Mesendoderm (in vitro differentiated cells): Measurements from ENCODE around the gene PLEKHN1.

Source experiments
- DNase-seq: peaks from one replicate; pipeline ENCODE4 v3.0.0; 2013
- H2AK5ac ChIP-seq: 2 replicates; pipeline ENCODE4 v1.6.1; 2013; ENCODE audit warnings: low read length, inconsistent platforms
- H2BK120ac ChIP-seq: 2 replicates; pipeline ENCODE4 v1.6.1; 2013; ENCODE audit warnings: low read depth, mild to moderate bottlenecking, low read length, moderate library complexity, mixed read lengths
- H2BK15ac ChIP-seq: replicated peaks from 2 replicates; pipeline ENCODE4 v1.6.1; 2013; ENCODE audit warnings: low read depth, mild to moderate bottlenecking, moderate library complexity
- H2BK5ac ChIP-seq: 2 replicates; pipeline ENCODE4 v1.6.1; 2013; ENCODE audit warnings: low read length, inconsistent platforms
- H3K18ac ChIP-seq: 2 replicates; pipeline ENCODE4 v1.6.1; 2013; ENCODE audit warnings: mild to moderate bottlenecking, low read length, mixed read lengths
- H3K23ac ChIP-seq: one replicate; pipeline ENCODE4 v1.6.1; 2013; ENCODE audit warnings: low read length
- H3K27ac ChIP-seq: 2 replicates; pipeline ENCODE4 v1.5.1; 2013; ENCODE audit warnings: low read depth, mild to moderate bottlenecking, inconsistent platforms, low read length, moderate library complexity
- H3K27me3 ChIP-seq: 2 replicates; pipeline ENCODE4 v1.6.1; 2013; ENCODE audit warnings: low read length, control low read depth, mild to moderate bottlenecking, inconsistent platforms; ENCODE audit not compliant: insufficient read depth, poor library complexity
- H3K36me3 ChIP-seq: 2 replicates; pipeline ENCODE4 v1.6.1; 2013; ENCODE audit warnings: low read length, inconsistent platforms; ENCODE audit not compliant: control insufficient read depth, insufficient read depth
- H3K4ac ChIP-seq: one replicate; pipeline ENCODE4 v1.6.1; 2013; ENCODE audit warnings: low read depth, mild to moderate bottlenecking, low read length, moderate library complexity
- H3K4me1 ChIP-seq: 2 replicates; pipeline ENCODE4 v1.6.1; 2013; ENCODE audit warnings: low read depth, low read length, inconsistent platforms; ENCODE audit not compliant: control insufficient read depth
- H3K4me2 ChIP-seq: 2 replicates; pipeline ENCODE4 v1.6.1; 2013; ENCODE audit warnings: low read length
- H3K4me3 ChIP-seq: 2 replicates; pipeline ENCODE4 v1.5.1; 2013; ENCODE audit warnings: mild to moderate bottlenecking, low read length
- H3K56ac ChIP-seq: one replicate; pipeline ENCODE4 v1.6.1; 2013; ENCODE audit warnings: low read length
- H3K79me1 ChIP-seq: 2 replicates; pipeline ENCODE4 v1.6.1; 2013; ENCODE audit warnings: low read length, inconsistent platforms
- H3K79me2 ChIP-seq: 2 replicates; pipeline ENCODE4 v1.6.1; 2013; ENCODE audit warnings: mild to moderate bottlenecking, low read length; ENCODE audit not compliant: control insufficient read depth, insufficient read depth
- H3K9ac ChIP-seq: 2 replicates; pipeline ENCODE4 v1.6.1; 2013; ENCODE audit warnings: low read length, inconsistent platforms
- H4K5ac ChIP-seq: one replicate; pipeline ENCODE4 v1.6.1; 2013; ENCODE audit warnings: low read length
- H4K8ac ChIP-seq: one replicate; pipeline ENCODE4 v1.6.1; 2013; ENCODE audit warnings: low read depth, mild to moderate bottlenecking, control low read depth, low read length, moderate library complexity
- WGBS: extraction: QIAGEN DNeasy Blood & Tissue Kit; methylation state at CpG from one replicate; pipeline ENCODE4 v1.1.7; 2013; ENCODE audit warnings: low lambda C conversion rate, missing lambda C conversion rate; ENCODE audit not compliant: insufficient coverage; ENCODE audit errors: extremely low coverage; 5-methylcytosine and 5-hydroxymethylcytosine counted together

Gene PLEKHN1

GRCh38 chr1:965526-966134, 652 bp upstream of the PLEKHN1 start:
- no peak for DNase-seq
- Histone ChIP-seq H3K56ac (peak overlapping the region; percentile 2), H2BK15ac (no peak overlapping the region), H3K36me3 (no peaks in the 10 kb centered on the region), H3K4ac (no peak overlapping the region), H2BK5ac (no peak overlapping the region), H3K27me3 (no peaks in the 10 kb centered on the region), H3K4me1 (no peaks in the 10 kb centered on the region), H3K79me1 (no peaks in the 10 kb centered on the region), H3K9ac (peak overlapping the region; percentile 27), H2AK5ac (no peak overlapping the region), H3K23ac (no peak overlapping the region), H3K79me2 (no peaks in the 10 kb centered on the region), H3K18ac (no peak overlapping the region), H3K27ac (no peak overlapping the region), H4K5ac (no peak overlapping the region), H2BK120ac (no peak overlapping the region), H3K4me3 (no peak overlapping the region), H3K4me2 (no peak overlapping the region), H4K8ac (no peak overlapping the region)
- no CpG with 5 or more reads among the region's 26 CpGs for WGBS

GRCh38 chr1:966704-967300, 520 bp downstream of the PLEKHN1 start:
- DNase-seq: peak; percentile 69
- H2BK120ac ChIP-seq: no peak overlapping the region
- no peak overlapping the region for H3K18ac ChIP-seq
- H3K4ac ChIP-seq: no peak overlapping the region
- no peaks in the 10 kb centered on the region for H3K79me1 ChIP-seq
- no peaks in the 10 kb centered on the region for H3K36me3 ChIP-seq
- no peak overlapping the region for H3K27ac ChIP-seq
- no peak overlapping the region for H2AK5ac ChIP-seq
- H3K79me2 ChIP-seq: no peaks in the 10 kb centered on the region
- peak overlapping the region; percentile 79 for H3K4me2 ChIP-seq
- H3K23ac ChIP-seq: no peak overlapping the region
- no peak overlapping the region for H2BK5ac ChIP-seq
- no CpG with 5 or more reads among the region's 60 CpGs for WGBS
- no peaks in the 10 kb centered on the region for H3K27me3 ChIP-seq
- peak overlapping the region; percentile 30 for H3K4me3 ChIP-seq
- H3K4me1 ChIP-seq: no peaks in the 10 kb centered on the region
- peak overlapping the region; percentile 94 for H3K56ac ChIP-seq
- H3K9ac ChIP-seq: peak overlapping the region; percentile 81
- H4K8ac ChIP-seq: no peak overlapping the region
- no peak overlapping the region for H4K5ac ChIP-seq
- H2BK15ac ChIP-seq: no peak overlapping the region

GRCh38 chr1:967466-968343, 1.4 kb downstream of the PLEKHN1 start:
- no peak overlapping the region for H3K23ac ChIP-seq
- no peak overlapping the region for H3K27ac ChIP-seq
- H3K9ac ChIP-seq: no peak overlapping the region
- no peaks in the 10 kb centered on the region for H3K79me1 ChIP-seq
- no CpG with 5 or more reads among the region's 23 CpGs for WGBS
- no peaks in the 10 kb centered on the region for H3K27me3 ChIP-seq
- no peak overlapping the region for H3K4me2 ChIP-seq
- H3K56ac ChIP-seq: peak overlapping the region; percentile 62
- H2BK15ac ChIP-seq: no peak overlapping the region
- no peaks in the 10 kb centered on the region for H3K36me3 ChIP-seq
- H2BK5ac ChIP-seq: no peak overlapping the region
- no peaks in the 10 kb centered on the region for H3K4me1 ChIP-seq
- H2AK5ac ChIP-seq: no peak overlapping the region
- H4K8ac ChIP-seq: no peak overlapping the region
- no peak overlapping the region for H3K4me3 ChIP-seq
- H4K5ac ChIP-seq: no peak overlapping the region
- DNase-seq: no peak
- H3K79me2 ChIP-seq: no peaks in the 10 kb centered on the region
- H3K4ac ChIP-seq: no peak overlapping the region
- H2BK120ac ChIP-seq: no peak overlapping the region
- no peak overlapping the region for H3K18ac ChIP-seq

- H3K27ac ChIP-seq: no peak overlapping the region
- H3K56ac ChIP-seq: no peak overlapping the region
- H4K5ac ChIP-seq: no peak overlapping the region
- H3K79me1 ChIP-seq: no peaks in the 10 kb centered on the region
- H2BK120ac ChIP-seq: no peak overlapping the region
- H2BK15ac ChIP-seq: no peak overlapping the region
- no peak overlapping the region for H4K8ac ChIP-seq
- no CpG with 5 or more reads among the region's 15 CpGs for WGBS
- H3K4me1 ChIP-seq: no peaks in the 10 kb centered on the region
- H2BK5ac ChIP-seq: no peak overlapping the region
- H3K4me2 ChIP-seq: no peak overlapping the region
- H3K27me3 ChIP-seq: no peaks in the 10 kb centered on the region
- H3K9ac ChIP-seq: no peak overlapping the region
- no peak overlapping the region for H3K4ac ChIP-seq
- no peak overlapping the region for H3K18ac ChIP-seq
- no peak overlapping the region for H2AK5ac ChIP-seq
- no peak for DNase-seq
- no peaks in the 10 kb centered on the region for H3K79me2 ChIP-seq
- H3K36me3 ChIP-seq: no peaks in the 10 kb centered on the region
- no peak overlapping the region for H3K4me3 ChIP-seq
- H3K23ac ChIP-seq: no peak overlapping the region
These were observed 3.1 kb downstream of the PLEKHN1 start for GRCh38 chr1:969260-969855.

- no peaks in the 10 kb centered on the region for H3K79me2 ChIP-seq
- WGBS: no CpG with 5 or more reads among the region's 33 CpGs
These were observed 4.1 kb downstream of the PLEKHN1 start for GRCh38 chr1:970242-970972.

More at GRCh38 chr1:970242-970972, 4.1 kb downstream of the PLEKHN1 start:
- Histone ChIP-seq H3K23ac (no peak overlapping the region), H3K4me3 (no peak overlapping the region), H4K5ac (no peak overlapping the region), H3K9ac (no peak overlapping the region), H2BK5ac (no peak overlapping the region), H2BK120ac (no peak overlapping the region), H3K27ac (no peak overlapping the region), H3K4me2 (no peak overlapping the region), H2BK15ac (no peak overlapping the region), H4K8ac (no peak overlapping the region), H3K27me3 (no peaks in the 10 kb centered on the region), H2AK5ac (no peak overlapping the region), H3K4ac (no peak overlapping the region), H3K36me3 (no peaks in the 10 kb centered on the region), H3K79me1 (no peaks in the 10 kb centered on the region), H3K56ac (no peak overlapping the region), H3K4me1 (no peaks in the 10 kb centered on the region), H3K18ac (no peak overlapping the region)
- no peak for DNase-seq
